D341Med (cell line): ENCODE results near the gene ATG16L1.
A peak's percentile ranks its signal among the peaks of the same experiment; 100 is the strongest.

ENCODE experiments used
- DNase-seq: peaks from one replicate; pipeline ENCODE4 v3.0.0; 2012; ENCODE audit warnings: low spot score

ATG16L1 gene

GRCh38 chr2:233295891-233296290 lies 44.4 kb downstream of the ATG16L1 start:
- no peak for DNase-seq

- no peak for DNase-seq
These were observed 45.6 kb downstream of the ATG16L1 start for GRCh38 chr2:233297076-233297475.

GRCh38 chr2:233300401-233300800 lies 48.9 kb downstream of the ATG16L1 start:
- DNase-seq, result no peak

- DNase-seq, result no peak
These were observed 49.8 kb downstream of the ATG16L1 start for GRCh38 chr2:233301248-233301647.

- peak; percentile 68 for DNase-seq
These were observed 50.3 kb downstream of the ATG16L1 start for GRCh38 chr2:233301811-233302210.

GRCh38 chr2:233303252-233303651 lies 51.8 kb downstream of the ATG16L1 start:
- no peak for DNase-seq

- no peak for DNase-seq
These were observed 56.1 kb downstream of the ATG16L1 start, which contains the start of gene SAG for GRCh38 chr2:233307565-233307964. Gene SAG (plus strand): TSS chr2:233307816. CDS start chr2:233309190, 1,374 bp downstream.

- no peak for DNase-seq
These were observed 59.9 kb downstream of the ATG16L1 start for GRCh38 chr2:233311241-233311926.

- no peak for DNase-seq
These were observed 61.4 kb downstream of the ATG16L1 start for GRCh38 chr2:233312874-233313273.

GRCh38 chr2:233314180-233314925 lies 62.9 kb downstream of the ATG16L1 start:
- no peak for DNase-seq

GRCh38 chr2:233317196-233317943 lies 65.9 kb downstream of the ATG16L1 start:
- DNase-seq, result no peak

- no peak for DNase-seq
These were observed 67.8 kb downstream of the ATG16L1 start for GRCh38 chr2:233319256-233319655.

GRCh38 chr2:233320470-233320869 lies 69.0 kb downstream of the ATG16L1 start:
- DNase-seq, result no peak

GRCh38 chr2:233321166-233321565 lies 69.7 kb downstream of the ATG16L1 start:
- DNase-seq, result no peak

- no peak for DNase-seq
These were observed 72.4 kb downstream of the ATG16L1 start for GRCh38 chr2:233323851-233324250.

GRCh38 chr2:233325256-233325655 lies 73.8 kb downstream of the ATG16L1 start:
- DNase-seq, result no peak

- DNase-seq, result no peak
These were observed 74.3 kb downstream of the ATG16L1 start for GRCh38 chr2:233325814-233326213.

GRCh38 chr2:233326500-233326899 lies 75.0 kb downstream of the ATG16L1 start:
- no peak for DNase-seq

- no peak for DNase-seq
These were observed 77.4 kb downstream of the ATG16L1 start for GRCh38 chr2:233328922-233329321.

- DNase-seq, result no peak
These were observed 78.1 kb downstream of the ATG16L1 start for GRCh38 chr2:233329489-233330135.

GRCh38 chr2:233331536-233331935 lies 80.1 kb downstream of the ATG16L1 start:
- DNase-seq, result no peak

- no peak for DNase-seq
These were observed 80.7 kb downstream of the ATG16L1 start for GRCh38 chr2:233332125-233332524.
